Measurements from ENCODE around the gene CERS6.

CERS6 gene

DNA sequence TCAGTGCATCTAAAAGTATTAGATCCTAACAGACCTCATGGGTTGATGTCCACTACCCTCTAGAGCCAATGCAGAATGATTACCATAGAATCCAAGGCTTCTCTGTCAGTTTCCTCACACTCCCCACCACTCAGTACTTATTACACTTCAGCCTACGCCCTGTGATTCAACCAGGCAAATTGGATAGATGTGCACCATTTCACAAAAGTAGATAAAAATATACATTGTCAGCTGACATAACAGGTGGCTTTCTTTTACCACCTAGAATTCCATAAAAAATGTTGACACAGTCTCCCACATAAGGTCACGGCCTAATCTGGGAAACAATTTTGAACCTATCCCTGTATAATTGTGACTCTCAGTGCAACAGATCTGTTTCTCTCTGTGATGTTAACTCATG is 144.9 kb downstream of the CERS6 start:
- no peak for TF ChIP-seq CTCF (IDR thresholded peaks at IDR 0.05; ENCODE audit: low read depth, low read length)
- DNase-seq (ENCODE audit: low read depth in 2 of 2): no peak
- H3K4me3 ChIP-seq (replicated peaks in 1 of 2; ENCODE audit: low read depth in 2 of 2, low read length in 2 of 2): no peak overlapping the region

DNA sequence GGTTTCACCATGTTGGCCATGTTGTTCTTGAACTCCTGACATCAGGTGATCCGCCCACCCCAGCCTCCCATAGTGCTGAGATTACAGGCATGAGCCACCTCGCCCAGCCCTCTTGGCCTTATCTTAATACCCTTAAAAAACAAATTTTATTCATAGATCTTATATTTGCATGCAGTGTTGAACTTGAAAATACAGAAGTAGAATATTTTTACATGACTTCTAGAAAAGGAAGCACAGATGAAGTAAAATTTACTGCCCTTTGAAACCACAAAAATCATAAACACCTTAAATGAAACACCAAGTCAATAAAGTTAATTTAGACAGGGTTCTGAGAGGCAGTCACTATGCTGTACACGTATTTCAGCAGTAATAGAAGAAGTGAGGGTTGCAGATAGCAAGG is 145.7 kb downstream of the CERS6 start:
- H3K4me3 ChIP-seq (replicated peaks in 1 of 2; ENCODE audit: low read depth in 2 of 2, low read length in 2 of 2): no peak overlapping the region
- no peak for TF ChIP-seq CTCF (IDR thresholded peaks at IDR 0.05; ENCODE audit: low read depth, low read length)
- DNase-seq (ENCODE audit: low read depth in 2 of 2): no peak

- TF ChIP-seq CTCF (IDR thresholded peaks at IDR 0.05; ENCODE audit: low read depth, low read length): no peak
- H3K4me3 ChIP-seq (replicated peaks in 1 of 2; ENCODE audit: low read depth in 2 of 2, low read length in 2 of 2): no peak overlapping the region
These were observed 146.3 kb downstream of the CERS6 start for GRCh38 chr2:168602379-168602778.

DNA sequence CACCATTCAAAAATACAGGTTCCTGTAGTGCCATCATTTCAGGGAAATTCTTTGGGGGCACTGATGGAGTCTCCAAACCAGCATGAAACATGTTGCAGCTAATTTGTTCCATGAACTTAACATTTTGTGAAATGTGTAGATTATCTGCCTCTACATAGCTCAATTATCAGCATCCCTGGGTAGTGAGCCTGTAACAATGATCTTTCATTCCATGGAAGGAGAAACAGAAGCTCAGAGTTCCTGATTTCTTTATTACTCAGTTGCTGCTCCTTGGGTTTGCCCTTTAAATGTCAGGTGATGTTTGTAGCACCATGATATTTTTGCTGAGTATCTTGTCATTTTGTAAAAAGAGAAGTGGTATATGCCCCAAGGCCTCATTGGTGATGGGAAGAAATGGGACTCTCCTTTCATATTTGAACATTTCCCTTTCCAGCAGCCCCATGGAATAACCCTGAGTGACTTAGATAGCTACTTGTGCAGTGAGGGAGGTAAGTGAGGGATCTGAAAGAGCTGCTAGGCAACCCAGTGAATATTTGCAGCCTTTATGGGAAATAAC is 146.9 kb downstream of the CERS6 start:
- TF ChIP-seq CTCF (IDR thresholded peaks at IDR 0.05; ENCODE audit: low read depth, low read length): no peak
- H3K4me3 ChIP-seq (replicated peaks in 1 of 2; ENCODE audit: low read depth in 2 of 2, low read length in 2 of 2): no peak overlapping the region
- DNase-seq (ENCODE audit: low read depth in 2 of 2): no peak

More at GRCh38 chr2:168602379-168602778, 146.3 kb downstream of the CERS6 start:
- no peak for DNase-seq (ENCODE audit: low read depth in 2 of 2)

- H3K4me3 ChIP-seq (replicated peaks in 1 of 2; ENCODE audit: low read depth in 2 of 2, low read length in 2 of 2): no peak overlapping the region
- no peak for TF ChIP-seq CTCF (IDR thresholded peaks at IDR 0.05; ENCODE audit: low read depth, low read length)
- peak; percentile 23 to 50 for DNase-seq (ENCODE audit: low read depth in 2 of 2)
These were observed 147.4 kb downstream of the CERS6 start for GRCh38 chr2:168603439-168603961.

DNA sequence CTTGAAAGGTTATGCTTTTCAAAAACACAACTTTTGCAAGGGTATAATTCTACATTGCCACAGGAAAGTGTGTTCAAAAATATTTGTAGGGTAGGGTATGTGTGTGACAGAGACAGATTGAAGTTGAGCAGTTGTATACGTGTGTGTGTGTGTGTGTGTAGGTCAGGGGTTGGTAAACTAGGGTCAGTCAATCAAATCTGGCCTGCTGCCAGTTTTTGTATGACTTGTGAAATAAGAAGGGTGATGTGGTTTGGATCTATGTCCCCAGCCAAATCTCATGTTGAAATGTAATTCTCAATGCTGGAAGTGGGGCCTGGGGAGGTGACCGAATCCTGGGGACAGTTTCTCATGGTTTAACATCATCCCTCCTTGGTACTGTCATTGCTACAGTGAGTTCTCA is 148.2 kb downstream of the CERS6 start:
- DNase-seq (ENCODE audit: low read depth in 2 of 2): peak; percentile 12 to 26
- no peak for TF ChIP-seq CTCF (IDR thresholded peaks at IDR 0.05; ENCODE audit: low read depth, low read length)

GRCh38 chr2:168607992-168608391 is 151.9 kb downstream of the CERS6 start:
- peak; percentile 59 to 71 for DNase-seq (ENCODE audit: low read depth in 2 of 2)
- H3K4me3 ChIP-seq (replicated peaks in 1 of 2; ENCODE audit: low read depth in 2 of 2, low read length in 2 of 2): no peak overlapping the region
- no peak for TF ChIP-seq CTCF (IDR thresholded peaks at IDR 0.05; ENCODE audit: low read depth, low read length)

More for the DNA sequence above, 148.2 kb downstream of the CERS6 start:
- no peak overlapping the region for H3K4me3 ChIP-seq (replicated peaks in 1 of 2; ENCODE audit: low read depth in 2 of 2, low read length in 2 of 2)

All from cardiac fibroblast (primary cell).